Fibroblast of the aortic adventitia (primary cell): Measurements from ENCODE around the gene INPP4A. TPM values are rescaled to one million over a fixed set of nuclear protein-coding genes. Genes with fewer than 3 reads are reported as not detected.

Experiments
- DNase-seq: peaks from one replicate; pipeline ENCODE4 v3.0.0-alpha.2; 2010; ENCODE audit warnings: low read depth
- H3K4me3 ChIP-seq: 2 replicates; pipeline ENCODE4 v1.5.1; 2011; ENCODE audit warnings: low read depth, mild to moderate bottlenecking, control low read depth, low read length, moderate library complexity
- total RNA-seq: library from RNA; depleted of rRNA; stranded (reverse); fragments of >200 nt; gene quantifications from 2 replicates; pipeline ENCODE4 v1.2.3, GENCODE V29; 2012; ENCODE audit warnings: low replicate concordance
- TF ChIP-seq, protein P1 (sequence below): IDR thresholded peaks from 2 replicates; pipeline ENCODE4 v1.5.1; 2011; ENCODE audit warnings: mild to moderate bottlenecking, low read length, control low read depth, inconsistent platforms; ENCODE audit not compliant: insufficient read depth

Gene INPP4A
- total RNA-seq, 1 donor = 16.2 TPM

DNA sequence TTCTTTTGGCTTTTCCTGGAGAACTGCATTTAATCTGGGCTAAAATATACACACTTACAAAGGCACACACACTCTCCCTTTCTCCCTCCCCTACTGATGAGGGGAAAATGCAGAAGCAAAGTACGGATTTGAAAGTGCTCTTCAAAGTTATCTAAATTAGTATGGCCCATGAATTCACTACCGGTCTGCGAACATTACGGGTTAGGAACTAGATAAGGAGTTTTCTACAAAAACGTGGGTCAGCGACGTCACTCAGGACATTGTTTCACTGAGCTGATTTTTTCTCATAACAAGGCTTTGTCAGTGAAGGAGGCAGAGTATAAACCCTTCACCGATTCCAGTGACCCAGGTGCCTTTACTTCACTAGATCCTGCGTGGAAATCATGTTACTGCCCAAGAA, 116.4 kb downstream of the INPP4A start:
- TF ChIP-seq, protein P1, sequence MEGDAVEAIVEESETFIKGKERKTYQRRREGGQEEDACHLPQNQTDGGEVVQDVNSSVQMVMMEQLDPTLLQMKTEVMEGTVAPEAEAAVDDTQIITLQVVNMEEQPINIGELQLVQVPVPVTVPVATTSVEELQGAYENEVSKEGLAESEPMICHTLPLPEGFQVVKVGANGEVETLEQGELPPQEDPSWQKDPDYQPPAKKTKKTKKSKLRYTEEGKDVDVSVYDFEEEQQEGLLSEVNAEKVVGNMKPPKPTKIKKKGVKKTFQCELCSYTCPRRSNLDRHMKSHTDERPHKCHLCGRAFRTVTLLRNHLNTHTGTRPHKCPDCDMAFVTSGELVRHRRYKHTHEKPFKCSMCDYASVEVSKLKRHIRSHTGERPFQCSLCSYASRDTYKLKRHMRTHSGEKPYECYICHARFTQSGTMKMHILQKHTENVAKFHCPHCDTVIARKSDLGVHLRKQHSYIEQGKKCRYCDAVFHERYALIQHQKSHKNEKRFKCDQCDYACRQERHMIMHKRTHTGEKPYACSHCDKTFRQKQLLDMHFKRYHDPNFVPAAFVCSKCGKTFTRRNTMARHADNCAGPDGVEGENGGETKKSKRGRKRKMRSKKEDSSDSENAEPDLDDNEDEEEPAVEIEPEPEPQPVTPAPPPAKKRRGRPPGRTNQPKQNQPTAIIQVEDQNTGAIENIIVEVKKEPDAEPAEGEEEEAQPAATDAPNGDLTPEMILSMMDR = no peak
- DNase-seq = no peak
- H3K4me3 ChIP-seq = no peak overlapping the region

DNA sequence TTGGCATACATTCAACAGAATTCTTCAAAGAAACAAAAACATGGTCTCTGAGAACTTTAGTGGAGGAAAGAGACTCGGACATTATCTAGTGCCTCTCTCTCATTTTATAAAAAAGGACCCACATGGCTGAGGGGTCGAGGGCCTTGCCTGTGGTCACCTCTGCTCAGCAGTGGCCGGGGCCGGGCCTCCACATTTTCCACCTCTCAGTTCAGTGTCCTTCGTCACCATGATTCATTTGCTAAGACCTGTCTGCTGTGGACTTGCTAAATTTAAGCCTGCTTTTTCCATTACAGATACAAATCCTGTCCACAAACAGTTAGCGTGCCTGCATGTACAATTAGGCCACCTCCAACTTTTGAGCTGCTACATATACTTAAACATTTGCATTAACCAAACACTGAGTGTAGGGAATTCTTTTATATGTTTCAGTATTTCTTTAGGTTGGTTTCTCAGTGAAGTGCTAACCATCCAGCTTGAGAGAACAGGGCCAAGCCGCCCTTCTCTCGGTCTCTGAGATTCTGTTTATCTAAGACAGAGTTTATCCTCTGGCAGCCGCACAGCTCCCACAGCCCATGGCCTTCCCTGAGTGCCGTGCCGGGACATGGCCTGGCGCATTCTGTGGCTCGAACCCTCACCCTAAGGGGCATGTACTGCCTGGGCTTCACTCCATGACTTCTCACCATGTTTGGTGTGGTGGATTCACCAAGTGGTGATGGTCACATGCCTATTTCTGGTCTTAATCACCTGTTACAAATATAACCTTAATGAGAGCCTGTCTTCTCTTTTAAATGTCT, 117.4 kb downstream of the INPP4A start:
- DNase-seq = no peak
- TF ChIP-seq, protein P1 = no peak
- H3K4me3 ChIP-seq = no peak overlapping the region

DNA sequence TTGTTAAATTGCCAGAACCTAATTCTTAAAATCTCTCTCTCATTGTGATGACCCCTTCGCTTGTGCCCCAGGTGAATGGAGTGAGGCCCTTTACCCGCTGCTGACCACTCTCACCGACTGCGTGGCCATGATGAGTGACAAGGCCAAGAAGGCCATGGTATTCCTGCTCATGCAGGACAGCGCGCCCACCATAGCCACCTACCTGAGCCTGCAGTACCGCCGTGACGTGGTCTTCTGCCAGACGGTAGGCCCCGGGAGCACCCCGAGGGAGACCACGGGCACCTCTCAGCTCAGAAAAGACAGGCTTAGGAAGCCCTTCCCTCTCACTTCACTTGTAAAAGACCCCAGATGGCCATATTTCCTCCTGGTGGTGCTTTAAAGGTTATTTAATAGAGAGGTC, 118.7 kb downstream of the INPP4A start:
- no peak overlapping the region for H3K4me3 ChIP-seq
- TF ChIP-seq, protein P1 = no peak
- DNase-seq = no peak

DNA sequence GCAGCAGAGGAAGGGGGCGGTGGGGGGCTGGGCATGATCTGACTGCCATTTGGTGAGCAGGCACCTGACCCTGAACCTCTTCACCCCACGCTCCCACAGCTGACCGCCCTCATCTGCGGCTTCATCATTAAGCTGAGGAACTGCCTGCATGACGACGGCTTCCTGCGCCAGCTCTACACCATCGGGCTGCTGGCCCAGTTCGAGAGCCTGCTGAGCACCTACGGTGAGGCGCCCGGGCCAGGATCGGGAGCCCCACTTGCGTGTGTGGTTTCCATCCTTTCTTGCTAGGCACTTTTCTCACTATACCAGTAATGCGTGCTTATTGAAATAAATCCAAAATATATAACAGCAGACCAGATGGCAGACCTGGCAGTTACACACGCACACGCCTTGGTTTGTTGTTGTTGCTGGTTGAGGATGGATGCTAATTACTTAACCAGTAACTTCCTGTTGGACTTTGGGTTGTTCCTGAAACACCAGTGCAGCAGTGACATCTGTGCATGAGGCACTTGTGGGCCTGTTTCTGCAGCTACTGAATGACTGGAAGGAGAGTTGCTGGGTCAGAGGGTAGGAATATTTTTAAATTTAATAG, 120.0 kb downstream of the INPP4A start:
- TF ChIP-seq, protein P1 = no peak
- DNase-seq = no peak
- H3K4me3 ChIP-seq = no peak overlapping the region

DNA sequence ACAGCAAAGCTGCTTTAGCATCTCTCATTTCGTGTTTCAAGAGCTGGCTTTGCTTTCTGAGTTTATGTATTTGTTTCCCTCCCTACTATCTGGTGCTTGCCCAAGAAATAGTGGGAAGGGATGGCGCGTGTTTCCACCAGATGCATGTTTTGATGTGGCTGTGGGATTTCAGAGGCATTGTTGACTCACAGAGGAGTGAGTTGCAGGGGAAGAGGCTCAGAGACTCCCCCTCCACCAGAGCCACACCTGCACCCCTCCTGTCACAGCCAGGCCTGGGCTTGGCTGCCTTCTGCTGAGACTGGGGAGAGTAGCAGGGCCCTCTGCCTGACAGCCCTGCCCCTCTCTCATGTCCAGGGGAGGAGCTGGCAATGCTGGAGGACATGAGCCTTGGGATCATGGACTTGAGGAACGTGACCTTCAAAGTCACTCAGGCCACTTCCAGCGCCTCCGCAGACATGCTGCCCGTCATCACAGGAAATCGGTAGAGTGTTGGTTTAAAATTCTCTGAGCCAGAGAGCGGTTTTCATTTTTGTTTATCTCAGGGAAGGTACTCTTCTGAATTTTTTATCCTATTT, 120.7 kb downstream of the INPP4A start:
- no peak overlapping the region for H3K4me3 ChIP-seq
- TF ChIP-seq, protein P1 = no peak

DNA sequence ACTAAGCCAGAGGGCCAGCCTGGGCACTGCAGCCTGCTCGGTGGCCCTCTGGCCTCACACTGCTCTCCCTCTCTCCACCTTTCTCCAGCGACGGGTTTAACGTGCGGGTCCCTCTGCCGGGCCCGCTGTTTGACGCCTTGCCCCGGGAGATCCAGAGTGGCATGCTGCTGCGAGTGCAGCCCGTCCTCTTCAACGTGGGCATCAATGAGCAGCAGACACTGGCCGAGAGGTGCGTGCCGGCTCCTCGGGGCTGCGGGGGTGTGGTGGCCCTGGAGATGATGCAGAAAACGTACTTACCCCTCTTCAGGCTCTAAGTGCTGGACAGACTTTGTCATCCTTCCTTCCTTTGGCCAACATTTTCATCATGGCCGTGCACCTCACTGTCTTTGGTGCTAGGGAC, 121.3 kb downstream of the INPP4A start:
- H3K4me3 ChIP-seq = no peak overlapping the region
- TF ChIP-seq, protein P1 = no peak

More for the DNA sequence above, 120.7 kb downstream of the INPP4A start:
- no peak for DNase-seq

More for the DNA sequence above, 121.3 kb downstream of the INPP4A start:
- DNase-seq = no peak
